Stimulated activated CD4-positive, alpha-beta T cell treated with anti-CD3 and anti-CD28 coated beads, Interleukin-15, amount 100 ng/mL, for 24 hours (primary cell): ENCODE measurements around the gene HMGXB4.
A peak's percentile ranks its signal among the peaks of the same experiment; 100 is the strongest.

Source experiments
- DNase-seq: peaks from one replicate; pipeline ENCODE4 v3.0.0-alpha.2; 2020

Gene HMGXB4

GRCh38 chr22:35312198-35313059, 55.1 kb downstream of the HMGXB4 start:
- no peak for DNase-seq

- DNase-seq, result peak; percentile 36
Observed at GRCh38 chr22:35313311-35314121, 56.2 kb downstream of the HMGXB4 start.

DNA sequence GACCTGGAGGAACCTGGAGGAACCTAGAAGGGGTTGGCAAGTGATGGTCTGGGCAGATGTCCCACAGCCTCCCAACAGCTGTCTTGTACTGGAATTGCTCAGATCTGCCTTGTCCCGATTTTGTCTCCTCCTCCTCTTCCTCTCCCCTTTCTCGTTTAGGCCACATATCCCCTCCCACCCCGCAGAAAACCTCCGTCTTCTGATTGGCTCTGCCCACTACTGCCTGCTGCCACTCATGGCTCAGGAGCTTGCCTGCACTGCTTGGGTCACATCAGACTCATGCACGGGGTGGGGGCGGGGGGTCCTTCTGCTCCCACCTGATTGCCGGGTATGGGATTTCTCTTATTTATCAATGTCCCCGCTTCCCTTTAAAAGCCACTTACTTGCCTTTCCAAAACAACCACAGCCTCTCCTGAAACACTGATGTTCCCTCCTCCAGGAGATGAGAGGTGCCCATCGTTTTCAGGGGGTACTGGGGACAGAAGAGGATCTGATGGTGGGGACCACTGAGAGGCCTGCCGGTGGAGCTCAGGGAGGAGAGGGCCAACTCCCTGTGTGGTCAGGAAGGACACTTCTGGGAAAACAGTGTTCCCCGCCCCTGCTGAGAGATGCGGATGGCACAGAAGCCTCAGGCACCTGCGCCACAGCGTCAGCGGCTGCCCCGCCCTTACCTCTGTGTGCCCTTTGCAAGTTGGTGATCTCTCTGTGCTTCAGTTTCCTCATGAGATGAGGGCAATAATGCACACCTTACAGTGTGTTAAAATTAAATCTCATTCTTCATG, 57.1 kb downstream of the HMGXB4 start:
- DNase-seq, result no peak

GRCh38 chr22:35315141-35315854, 58.0 kb downstream of the HMGXB4 start:
- no peak for DNase-seq

- DNase-seq, result no peak
Observed at GRCh38 chr22:35315855-35316745, 58.8 kb downstream of the HMGXB4 start.

GRCh38 chr22:35316751-35317150, 59.5 kb downstream of the HMGXB4 start:
- DNase-seq, result no peak

GRCh38 chr22:35317680-35318290, 60.5 kb downstream of the HMGXB4 start:
- DNase-seq, result no peak

DNA sequence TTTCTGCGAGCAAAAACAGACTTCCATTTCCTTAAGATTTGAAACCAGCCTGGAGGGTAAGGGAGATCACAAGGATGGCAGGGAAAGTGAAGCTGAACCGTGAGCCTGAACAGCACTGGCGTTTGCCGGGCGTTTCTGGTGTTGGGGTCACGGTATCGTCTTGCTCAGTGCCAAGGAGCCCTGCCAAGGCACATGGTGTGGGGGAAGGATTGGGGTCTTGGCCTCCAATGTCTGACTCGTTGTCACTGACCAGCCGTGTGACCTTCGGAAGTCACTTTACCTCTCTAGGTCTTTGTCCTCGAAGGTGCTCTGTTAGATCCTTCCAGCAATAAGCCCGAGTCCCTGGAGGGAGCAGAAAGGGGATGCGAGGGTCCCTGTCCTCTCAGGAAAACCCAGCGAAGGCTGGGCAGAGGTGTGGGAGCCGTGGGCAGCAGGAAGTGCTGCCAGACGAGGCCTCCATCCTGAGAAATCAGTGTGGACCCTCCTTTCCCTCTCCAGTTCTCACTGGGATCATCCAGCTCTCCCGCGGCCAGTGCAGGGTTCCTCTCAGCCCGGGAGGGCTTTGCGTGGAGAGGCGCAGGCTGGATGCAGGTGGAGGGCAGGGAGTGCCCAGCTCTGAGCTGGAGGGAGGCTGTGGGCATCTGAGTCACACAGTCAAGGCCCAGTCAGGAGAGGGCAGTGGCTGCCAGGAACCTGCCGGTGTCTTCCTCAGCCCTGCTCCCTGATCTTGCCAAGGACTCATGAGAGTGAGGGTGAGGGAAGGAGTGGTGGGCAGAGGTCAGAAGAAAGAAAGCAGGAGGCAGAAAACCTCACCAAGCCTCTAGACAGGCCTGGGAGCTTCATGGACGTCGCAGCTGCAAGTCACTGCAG, 61.3 kb downstream of the HMGXB4 start:
- no peak for DNase-seq

DNA sequence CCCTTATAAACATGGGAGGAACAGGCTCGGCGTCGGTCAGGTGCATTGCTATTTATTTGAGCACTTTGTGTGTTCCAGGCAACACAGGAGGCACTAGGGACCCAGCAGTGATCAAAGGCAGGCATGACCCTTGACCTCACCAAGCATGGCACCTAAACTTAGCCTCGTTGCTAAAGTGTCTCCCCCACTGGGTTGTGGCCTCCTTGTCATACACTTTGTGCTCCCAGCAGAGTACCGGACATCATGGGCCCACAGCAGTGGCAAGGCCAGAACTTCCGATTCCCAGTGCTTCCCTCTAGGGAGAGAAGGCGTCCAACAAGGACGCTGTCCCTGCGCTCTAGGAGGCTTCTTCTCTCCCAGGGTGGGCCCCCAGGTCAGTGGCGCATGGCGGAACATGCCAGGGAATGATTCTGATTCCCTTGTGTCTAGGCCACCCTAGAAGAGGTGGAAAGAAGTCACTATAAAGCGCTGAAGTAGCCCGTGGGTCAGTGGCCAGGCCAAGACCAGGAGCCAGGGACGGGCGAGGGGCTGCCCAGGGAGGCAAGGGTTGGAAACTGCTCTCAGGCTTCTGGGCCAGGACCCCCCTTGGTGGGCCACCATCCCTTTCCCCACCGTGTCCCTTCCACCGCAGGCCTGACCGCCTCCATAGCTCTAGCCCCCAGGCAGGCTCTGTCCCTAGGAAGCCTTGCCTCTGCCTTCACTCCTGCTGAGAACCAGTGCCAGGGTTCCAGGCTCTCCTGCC, 62.1 kb downstream of the HMGXB4 start:
- no peak for DNase-seq

GRCh38 chr22:35322126-35322525, 64.8 kb downstream of the HMGXB4 start:
- DNase-seq, result no peak

DNA sequence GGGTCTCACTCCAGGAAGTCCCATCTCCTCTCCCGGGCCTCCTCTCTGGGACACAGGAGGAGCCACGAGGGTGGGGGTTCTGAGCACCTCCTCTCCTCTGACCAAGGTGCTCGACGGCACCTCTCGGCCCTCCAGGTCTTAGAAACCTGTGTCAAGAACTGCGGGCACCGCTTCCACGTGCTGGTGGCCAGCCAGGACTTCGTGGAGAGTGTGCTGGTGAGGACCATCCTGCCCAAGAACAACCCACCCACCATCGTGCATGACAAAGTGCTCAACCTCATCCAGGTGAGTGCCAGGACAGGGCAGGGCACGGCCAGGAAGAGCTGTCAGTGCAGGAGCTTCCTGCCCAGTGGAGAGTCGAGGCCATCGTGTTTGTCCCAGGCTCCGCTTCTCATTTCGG, 65.6 kb downstream of the HMGXB4 start:
- DNase-seq, result no peak

- no peak for DNase-seq
Observed at GRCh38 chr22:35323305-35323704, 66.0 kb downstream of the HMGXB4 start.

DNA sequence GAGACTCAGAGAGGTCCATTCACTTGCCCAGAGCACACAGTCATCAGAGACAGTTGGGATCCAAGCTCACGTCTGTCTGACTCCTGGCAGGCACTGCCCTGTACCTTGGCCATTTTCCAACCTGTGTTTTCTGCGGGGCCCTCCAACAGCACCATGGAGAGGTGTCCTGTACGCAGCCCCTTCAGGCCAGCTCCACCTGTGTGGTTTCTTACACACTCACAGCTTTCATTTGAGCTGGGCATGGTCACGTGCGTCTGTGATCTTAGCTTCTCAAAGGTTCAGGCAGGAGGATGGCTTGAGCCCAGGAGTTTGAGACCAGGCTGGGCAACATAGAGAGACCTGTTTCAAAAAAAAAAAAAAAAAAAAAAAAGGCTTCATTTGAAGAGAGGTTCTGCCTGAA, 66.8 kb downstream of the HMGXB4 start:
- DNase-seq, result no peak

DNA sequence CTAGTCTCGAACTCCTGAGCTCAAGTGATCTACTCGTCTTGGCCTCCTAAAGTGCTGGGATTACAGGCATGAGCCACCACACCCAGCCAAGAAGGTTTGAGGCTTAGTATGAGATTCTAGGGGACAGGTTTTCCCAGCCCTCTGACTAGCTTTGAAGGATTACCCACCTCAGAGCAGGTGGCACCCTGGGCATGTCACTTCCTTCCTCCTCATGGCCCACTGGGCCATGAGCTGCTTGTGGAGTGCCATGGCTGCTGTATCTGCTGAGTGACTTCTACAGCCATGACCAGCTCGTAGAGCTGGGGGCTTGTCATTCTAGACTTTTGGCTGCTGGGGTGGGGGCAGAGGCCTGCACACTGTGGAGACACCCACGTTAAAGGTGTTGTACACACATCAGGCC, 67.5 kb downstream of the HMGXB4 start:
- DNase-seq, result no peak

DNA sequence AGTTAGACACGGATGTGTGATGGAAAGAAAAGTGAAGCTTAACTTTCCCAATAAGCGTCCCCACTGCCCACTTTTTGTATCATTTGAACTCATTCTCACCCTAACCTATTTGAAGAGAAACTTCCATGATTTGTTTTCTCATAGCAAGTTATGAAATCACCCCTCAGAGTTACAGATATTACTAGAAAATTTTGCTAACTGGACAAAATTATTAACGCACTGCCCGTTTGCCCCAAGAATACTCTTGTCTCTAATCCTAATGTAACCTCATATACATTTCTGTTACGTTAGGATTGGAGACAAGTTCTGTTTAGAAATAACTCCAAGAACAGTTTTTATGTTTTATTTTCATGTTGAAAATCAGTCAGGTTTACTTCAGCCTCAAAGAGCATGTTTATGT, 67.9 kb downstream of the HMGXB4 start:
- DNase-seq, result no peak

DNA sequence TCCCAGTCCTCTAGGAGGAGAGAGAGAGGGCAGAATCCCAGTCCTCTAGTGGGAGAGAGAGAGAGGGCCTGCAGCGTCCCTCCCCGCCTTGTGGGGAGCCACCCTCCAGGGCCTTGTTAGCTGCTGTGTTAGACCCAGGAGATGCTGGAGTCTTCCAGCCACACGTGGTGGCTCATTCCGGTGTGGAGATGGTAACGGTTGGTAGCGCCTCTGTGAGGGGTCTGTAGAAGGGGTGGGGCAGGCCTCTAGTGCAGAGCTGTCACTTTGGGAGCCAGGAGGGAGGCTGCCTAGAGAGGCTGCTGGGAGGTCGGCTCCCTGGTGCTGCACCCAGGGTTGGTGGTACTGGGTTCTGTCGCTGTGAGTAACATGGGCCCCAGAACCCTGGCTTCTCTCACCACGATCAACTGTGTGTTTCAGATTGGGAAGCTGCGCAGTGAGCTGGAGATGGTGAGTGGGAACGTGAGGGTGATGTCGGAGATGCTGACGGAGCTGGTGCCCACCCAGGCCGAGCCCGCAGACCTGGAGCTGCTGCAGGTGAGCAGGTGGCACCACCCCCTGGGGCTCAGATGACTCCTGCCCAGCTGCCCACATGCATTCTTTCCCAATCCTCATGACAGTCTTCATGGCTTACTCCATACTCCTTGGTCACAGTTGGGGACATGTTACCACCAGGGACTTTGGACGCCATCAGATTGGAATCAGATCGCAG, 69.7 kb downstream of the HMGXB4 start:
- no peak for DNase-seq

DNA sequence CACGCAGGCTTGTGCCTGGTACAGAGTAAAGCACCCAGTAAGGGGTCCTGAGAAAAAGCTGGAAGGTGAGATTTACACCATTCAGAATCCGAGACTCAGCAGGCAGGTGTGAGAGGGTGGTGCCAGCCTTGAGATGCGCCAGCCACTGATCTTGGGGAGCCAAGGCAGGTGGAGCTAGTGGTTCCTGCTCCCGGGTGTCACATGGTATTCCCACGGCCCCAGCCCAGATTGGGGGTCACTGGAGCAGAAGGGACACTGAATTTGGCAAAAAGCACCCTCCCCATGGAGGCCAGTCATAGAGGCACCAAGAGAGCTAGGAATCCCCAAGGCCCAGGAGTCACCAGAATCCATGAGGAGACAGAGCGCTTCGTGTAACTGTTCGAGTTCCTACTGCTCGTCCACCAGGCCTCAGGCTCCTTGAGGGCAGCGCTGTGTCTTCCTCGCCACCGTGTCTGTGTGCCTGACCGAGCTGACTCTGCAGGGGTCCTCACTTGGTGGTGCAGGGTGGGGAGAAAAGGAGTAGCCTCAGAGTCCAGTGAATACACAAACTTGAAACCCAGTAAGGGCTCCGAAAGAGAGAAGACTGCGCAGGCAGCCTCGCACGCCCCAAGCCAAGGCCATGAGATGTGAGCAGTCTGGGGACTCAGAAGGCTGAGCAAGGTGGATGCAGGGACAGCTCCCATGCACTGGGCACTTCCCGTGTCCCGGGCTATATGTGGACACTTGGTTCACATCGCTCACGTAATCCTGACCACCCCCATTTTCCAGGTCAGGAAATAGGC, 70.6 kb downstream of the HMGXB4 start:
- DNase-seq, result no peak

GRCh38 chr22:35328472-35328885, 71.2 kb downstream of the HMGXB4 start:
- no peak for DNase-seq
